HFF-Myc (cell line): Measurements from ENCODE around the gene MLANA.

Experiments used
- DNase-seq: peaks from one replicate; pipeline ENCODE4 v3.0.0-alpha.2; 2011; ENCODE audit warnings: low read depth; ENCODE audit errors: extremely low read depth
- H3K4me3 ChIP-seq: replicated peaks from 2 replicates; pipeline ENCODE4 v1.5.1; 2011; ENCODE audit warnings: low read depth, mild to moderate bottlenecking, control low read depth, low read length
- CTCF ChIP-seq: IDR thresholded peaks from 2 replicates; pipeline ENCODE4 v1.5.1; 2012; ENCODE audit warnings: mild to moderate bottlenecking, low read depth, low read length, control low read depth; ENCODE audit errors: missing control alignments

The MLANA gene

DNA sequence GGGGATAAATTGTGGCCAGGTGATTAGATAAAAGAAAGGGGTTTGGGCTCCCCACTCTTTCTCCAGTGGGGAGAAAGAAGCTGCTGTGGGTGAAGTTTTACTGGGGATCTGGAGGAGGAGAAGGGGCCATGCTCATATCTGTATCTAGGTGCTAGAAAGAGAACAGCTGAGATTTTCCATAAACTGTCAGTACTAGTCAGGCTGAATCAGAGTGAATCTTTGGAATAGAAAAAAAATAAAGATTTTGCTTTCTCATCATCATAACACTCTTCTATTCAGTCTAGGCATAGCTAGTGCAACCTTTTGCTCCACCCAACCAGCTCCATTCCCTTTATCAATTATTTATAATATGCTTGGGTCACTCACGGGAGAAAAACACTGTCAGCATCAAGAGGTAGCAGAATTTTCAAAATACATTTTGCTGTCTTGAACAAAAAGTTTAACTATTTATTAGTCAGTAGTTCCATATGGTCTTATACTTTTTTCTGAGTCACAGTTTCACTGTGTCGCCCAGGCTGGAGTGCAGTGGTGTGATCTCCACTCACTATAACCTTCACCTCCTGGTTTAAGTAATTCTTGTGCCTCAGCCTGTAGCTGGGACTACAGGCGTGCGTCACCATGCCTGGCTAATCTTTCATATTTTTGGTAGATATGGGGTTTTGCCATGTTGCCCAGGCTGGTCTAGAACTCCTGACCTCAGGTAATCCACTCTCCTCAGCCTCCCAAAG, 36.5 kb upstream of the MLANA start:
- DNase-seq: no peak
- no peak overlapping the region for H3K4me3 ChIP-seq
- TF ChIP-seq CTCF: no peak

- no peak for TF ChIP-seq CTCF
- no peak for DNase-seq
- no peak overlapping the region for H3K4me3 ChIP-seq
These were observed 32.8 kb upstream of the MLANA start for GRCh38 chr9:5857928-5858327.

DNA sequence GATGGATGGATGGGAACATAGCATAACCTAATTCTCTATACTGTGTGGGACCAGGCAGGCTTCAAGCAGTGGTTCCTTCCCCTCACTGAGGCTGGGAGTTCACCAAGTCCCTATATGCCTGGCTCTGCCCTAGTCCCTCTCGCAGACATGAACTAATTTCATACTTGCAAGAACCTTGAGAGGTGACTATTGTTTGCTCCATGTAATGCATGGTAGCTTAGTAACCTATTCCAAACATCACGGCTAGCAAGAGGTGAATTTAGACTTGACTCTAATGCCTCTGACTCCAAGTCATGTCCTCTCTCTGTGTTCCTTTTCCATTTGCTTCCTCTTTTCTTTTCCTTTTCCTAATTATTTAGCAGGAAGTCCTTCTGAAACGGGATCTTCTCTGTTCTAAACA, 31.9 kb upstream of the MLANA start:
- DNase-seq: no peak
- no peak overlapping the region for H3K4me3 ChIP-seq
- TF ChIP-seq CTCF: no peak

GRCh38 chr9:5863092-5863746, 27.5 kb upstream of the MLANA start:
- TF ChIP-seq CTCF: no peak
- no peak for DNase-seq
- H3K4me3 ChIP-seq: no peak overlapping the region

DNA sequence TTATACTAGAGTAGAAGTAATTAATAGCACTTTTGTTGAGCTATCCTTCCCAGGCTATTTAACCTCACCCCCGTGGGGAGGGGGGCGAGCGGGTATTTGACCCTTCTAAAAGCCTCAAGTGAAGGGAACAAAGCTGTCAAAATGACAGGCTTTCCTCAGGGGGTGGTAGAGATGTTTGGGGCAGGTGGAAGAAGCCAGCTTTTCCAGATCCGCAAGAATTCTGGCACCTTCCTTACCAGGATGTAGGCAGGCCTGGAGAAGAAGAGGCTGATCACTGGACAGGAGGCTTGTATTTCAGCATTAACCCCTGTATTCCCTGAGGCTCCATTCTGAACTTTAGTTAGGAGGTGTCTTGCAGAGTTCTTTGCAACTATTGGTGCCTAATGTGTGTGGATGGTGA, 26.2 kb upstream of the MLANA start:
- DNase-seq: no peak
- TF ChIP-seq CTCF: no peak
- H3K4me3 ChIP-seq: no peak overlapping the region

DNA sequence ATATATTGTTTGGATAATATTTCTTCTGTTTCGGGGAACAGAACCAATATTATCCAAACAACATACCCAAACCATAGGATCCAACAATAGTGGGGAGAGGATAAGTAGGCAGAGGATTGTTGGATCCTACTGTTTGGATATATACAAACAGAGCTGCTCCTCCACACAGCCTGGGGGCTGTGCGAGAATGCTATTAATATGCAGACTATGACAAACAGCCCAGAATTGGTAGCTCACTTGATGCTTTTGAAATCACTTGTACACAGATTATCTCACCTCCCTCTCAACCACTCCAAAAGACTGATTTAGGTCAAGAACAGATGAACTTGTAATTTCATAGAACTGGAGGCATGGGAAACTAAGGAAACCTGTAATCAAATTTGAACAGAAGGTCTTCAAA, 24.4 kb upstream of the MLANA start:
- TF ChIP-seq CTCF: no peak
- no peak overlapping the region for H3K4me3 ChIP-seq
- DNase-seq: no peak
